GM12891 (cell line): ENCODE measurements around the gene FAM114A2.

ENCODE experiments used
- DNase-seq: peaks from one replicate; pipeline ENCODE4 v3.0.0; 2011; ENCODE audit warnings: low spot score; ENCODE audit not compliant: insufficient read length
- FAIRE-seq: peaks from 2 replicates; lab custom pipeline; 2011; peaks lifted over from hg19 to GRCh38; lab: Jason Lieb, UNC
- PAX5 ChIP-seq: IDR thresholded peaks from 2 replicates; pipeline ENCODE4 v1.6.1; 2011; ENCODE audit warnings: low read length, moderate library complexity, mild to moderate bottlenecking; ENCODE audit not compliant: insufficient read depth, severe bottlenecking
- POLR2A ChIP-seq: IDR thresholded peaks from 2 replicates; pipeline ENCODE4 v1.6.1; 2011; ENCODE audit warnings: low read depth, low read length, control low read depth
- POLR2AphosphoS5 ChIP-seq: IDR thresholded peaks from 2 replicates; pipeline ENCODE4 v1.6.1; 2011; ENCODE audit warnings: low read depth, low read length, control low read depth
- POU2F2 ChIP-seq: IDR thresholded peaks from 2 replicates; pipeline ENCODE4 v1.6.1; 2011; ENCODE audit warnings: low read depth, mild to moderate bottlenecking, control low read depth, low read length, moderate library complexity
- SPI1 ChIP-seq: IDR thresholded peaks from 2 replicates; pipeline ENCODE4 v1.6.1; 2011; ENCODE audit warnings: low read depth, low read length, control low read depth
- TAF1 ChIP-seq: IDR thresholded peaks from 2 replicates; pipeline ENCODE4 v1.6.1; 2011; ENCODE audit warnings: low read depth, low read length, control low read depth

FAM114A2 gene

GRCh38 chr5:153988510-153988909 is 50.2 kb downstream of the FAM114A2 start:
- no peak for TF ChIP-seq POLR2AphosphoS5
- TF ChIP-seq POU2F2: no peak
- no peak for TF ChIP-seq TAF1
- TF ChIP-seq SPI1: no peak
- TF ChIP-seq POLR2A: no peak
- no peak for TF ChIP-seq PAX5
- FAIRE-seq (no peak), DNase-seq (no peak)

- no peak for TF ChIP-seq POLR2A
- no peak for TF ChIP-seq TAF1
- no peak for TF ChIP-seq SPI1
- no peak for TF ChIP-seq POU2F2
- TF ChIP-seq PAX5: no peak
- TF ChIP-seq POLR2AphosphoS5: no peak
- DNase-seq: no peak
- FAIRE-seq: no peak
These were observed 51.4 kb downstream of the FAM114A2 start for GRCh38 chr5:153987301-153987700.

GRCh38 chr5:153985498-153985897 is 53.2 kb downstream of the FAM114A2 start:
- DNase-seq (no peak), FAIRE-seq (no peak)
- no peak for TF ChIP-seq PAX5
- TF ChIP-seq SPI1: no peak
- TF ChIP-seq POLR2AphosphoS5: no peak
- TF ChIP-seq POU2F2: no peak
- no peak for TF ChIP-seq TAF1
- no peak for TF ChIP-seq POLR2A

- TF ChIP-seq PAX5 (no peak), POLR2AphosphoS5 (no peak), POLR2A (no peak), POU2F2 (no peak), SPI1 (no peak), TAF1 (no peak)
- FAIRE-seq (no peak), DNase-seq (no peak)
These were observed 54.8 kb downstream of the FAM114A2 start for GRCh38 chr5:153983885-153984284.

GRCh38 chr5:153981905-153982605 is 56.7 kb downstream of the FAM114A2 start:
- FAIRE-seq: no peak
- no peak for DNase-seq
- no peak for TF ChIP-seq PAX5
- 0 out of 2 replicates have a peak, but pooled peaks have one; percentile 19 for TF ChIP-seq POU2F2
- TF ChIP-seq POLR2A: no peak
- TF ChIP-seq SPI1: no peak

GRCh38 chr5:153979028-153979783 is 59.5 kb downstream of the FAM114A2 start:
- TF ChIP-seq TAF1 (no peak), POLR2AphosphoS5 (no peak), POU2F2 (no peak), POLR2A (no peak), SPI1 (no peak), PAX5 (no peak)
- DNase-seq: no peak
- FAIRE-seq: no peak

- DNase-seq (no peak), FAIRE-seq (no peak)
- TF ChIP-seq POU2F2 (no peak), POLR2AphosphoS5 (no peak), PAX5 (no peak)
These were observed 63.9 kb downstream of the FAM114A2 start for GRCh38 chr5:153974813-153975163.

GRCh38 chr5:153974131-153974812 is 64.4 kb downstream of the FAM114A2 start:
- FAIRE-seq: peak; percentile 72
- no peak for DNase-seq
- no peak for TF ChIP-seq PAX5
- TF ChIP-seq POU2F2: no peak
- TF ChIP-seq TAF1: no peak
- no peak for TF ChIP-seq POLR2A
- no peak for TF ChIP-seq SPI1
- no peak for TF ChIP-seq POLR2AphosphoS5

GRCh38 chr5:153972240-153972639 is 66.5 kb downstream of the FAM114A2 start:
- no peak for FAIRE-seq
- TF ChIP-seq SPI1 (no peak), POLR2AphosphoS5 (no peak), POLR2A (no peak), PAX5 (no peak), TAF1 (no peak), POU2F2 (no peak)

GRCh38 chr5:153970496-153970895 is 68.2 kb downstream of the FAM114A2 start:
- FAIRE-seq: no peak
- no peak for TF ChIP-seq TAF1
- TF ChIP-seq PAX5: no peak
- no peak for TF ChIP-seq POLR2A
- TF ChIP-seq SPI1: no peak
- no peak for TF ChIP-seq POU2F2
- TF ChIP-seq POLR2AphosphoS5: no peak

More at GRCh38 chr5:153972240-153972639, 66.5 kb downstream of the FAM114A2 start:
- DNase-seq: no peak

More at GRCh38 chr5:153970496-153970895, 68.2 kb downstream of the FAM114A2 start:
- no peak for DNase-seq
